GM10248 (cell line): Measurements from ENCODE around the gene KDM3B.

Experiments
- CTCF ChIA-PET: fragments of 300-600 bp; sonication (Branson Sonifier 250); formaldehyde crosslinking; extraction: SDS; loops from one replicate; lab custom pipeline; 2021; ENCODE audit warnings: antibody characterized with exemption; lab: Yijun Ruan, JAX
- POLR2A ChIA-PET: fragments of 350-650 bp; sonication (Branson Sonifier 250); formaldehyde crosslinking; extraction: SDS; loops from one replicate; lab custom pipeline; 2020; ENCODE audit warnings: antibody characterized with exemption; lab: Yijun Ruan, JAX
- DNase-seq: peaks from one replicate; pipeline ENCODE4 v3.0.0; 2012; ENCODE audit errors: extremely low spot score
- TF ChIP-seq, protein P1 (sequence below): IDR thresholded peaks from 2 replicates; pipeline ENCODE4 v1.5.1; 2012; ENCODE audit warnings: mild to moderate bottlenecking, low read depth; ENCODE audit errors: extremely low read depth, missing control alignments, control extremely low read depth

Gene KDM3B

DNA sequence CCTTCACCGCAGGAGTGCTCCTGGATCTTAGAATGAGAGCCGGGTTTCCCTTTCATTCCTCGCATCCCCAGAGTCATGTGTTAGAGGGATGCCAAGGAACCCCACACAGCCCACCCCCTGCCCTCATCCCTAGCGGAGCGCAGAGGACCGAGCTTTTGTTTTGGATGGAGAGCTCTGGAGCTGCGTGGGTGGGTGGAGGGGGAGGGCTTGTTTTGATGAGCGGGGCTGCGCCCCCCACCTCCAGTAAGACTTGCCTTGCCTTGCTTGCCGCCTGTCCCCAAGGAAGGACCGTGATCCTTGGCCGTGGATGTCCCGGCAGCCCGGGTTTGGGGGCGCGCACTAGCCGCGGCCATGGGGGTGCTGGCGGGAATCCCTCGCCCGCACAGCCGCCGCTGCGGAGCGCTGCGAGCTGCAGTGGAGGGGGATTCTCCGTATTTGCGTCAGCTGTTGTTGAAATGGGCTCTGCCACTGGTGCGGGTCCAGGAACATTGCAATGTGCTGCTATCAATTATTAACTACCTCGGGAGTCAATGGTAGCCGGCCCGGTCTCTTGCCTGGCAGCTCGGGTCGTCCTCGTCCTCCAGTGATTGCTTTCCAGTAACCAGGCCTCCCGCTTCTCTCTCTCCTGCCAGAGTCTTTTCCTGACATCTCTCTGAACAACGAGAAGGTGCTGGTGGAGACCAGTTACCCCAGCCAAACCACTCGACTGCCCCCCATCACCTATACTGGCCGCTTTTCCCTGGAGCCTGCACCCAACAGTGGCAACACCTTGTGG lies 113.8 kb downstream of the KDM3B start:
- ChIA-PET CTCF (interaction anchor here (1.0 to 10.3 kb wide), 5 partner anchors 10 to 114 kb away, joined by 3 to 152 read pairs (median 7); partner anchors contain the start of gene KDM3B), POLR2A (interaction anchor here (0.6 to 2.2 kb wide), 23 partner anchors 8 to 1170 kb away, joined by 3 to 16 read pairs (median 7); partner anchors contain the start of genes CDC25C, ETF1, FAM53C and HSPA9)
- DNase-seq = no peak
- TF ChIP-seq, protein P1, sequence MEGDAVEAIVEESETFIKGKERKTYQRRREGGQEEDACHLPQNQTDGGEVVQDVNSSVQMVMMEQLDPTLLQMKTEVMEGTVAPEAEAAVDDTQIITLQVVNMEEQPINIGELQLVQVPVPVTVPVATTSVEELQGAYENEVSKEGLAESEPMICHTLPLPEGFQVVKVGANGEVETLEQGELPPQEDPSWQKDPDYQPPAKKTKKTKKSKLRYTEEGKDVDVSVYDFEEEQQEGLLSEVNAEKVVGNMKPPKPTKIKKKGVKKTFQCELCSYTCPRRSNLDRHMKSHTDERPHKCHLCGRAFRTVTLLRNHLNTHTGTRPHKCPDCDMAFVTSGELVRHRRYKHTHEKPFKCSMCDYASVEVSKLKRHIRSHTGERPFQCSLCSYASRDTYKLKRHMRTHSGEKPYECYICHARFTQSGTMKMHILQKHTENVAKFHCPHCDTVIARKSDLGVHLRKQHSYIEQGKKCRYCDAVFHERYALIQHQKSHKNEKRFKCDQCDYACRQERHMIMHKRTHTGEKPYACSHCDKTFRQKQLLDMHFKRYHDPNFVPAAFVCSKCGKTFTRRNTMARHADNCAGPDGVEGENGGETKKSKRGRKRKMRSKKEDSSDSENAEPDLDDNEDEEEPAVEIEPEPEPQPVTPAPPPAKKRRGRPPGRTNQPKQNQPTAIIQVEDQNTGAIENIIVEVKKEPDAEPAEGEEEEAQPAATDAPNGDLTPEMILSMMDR = no peak

DNA sequence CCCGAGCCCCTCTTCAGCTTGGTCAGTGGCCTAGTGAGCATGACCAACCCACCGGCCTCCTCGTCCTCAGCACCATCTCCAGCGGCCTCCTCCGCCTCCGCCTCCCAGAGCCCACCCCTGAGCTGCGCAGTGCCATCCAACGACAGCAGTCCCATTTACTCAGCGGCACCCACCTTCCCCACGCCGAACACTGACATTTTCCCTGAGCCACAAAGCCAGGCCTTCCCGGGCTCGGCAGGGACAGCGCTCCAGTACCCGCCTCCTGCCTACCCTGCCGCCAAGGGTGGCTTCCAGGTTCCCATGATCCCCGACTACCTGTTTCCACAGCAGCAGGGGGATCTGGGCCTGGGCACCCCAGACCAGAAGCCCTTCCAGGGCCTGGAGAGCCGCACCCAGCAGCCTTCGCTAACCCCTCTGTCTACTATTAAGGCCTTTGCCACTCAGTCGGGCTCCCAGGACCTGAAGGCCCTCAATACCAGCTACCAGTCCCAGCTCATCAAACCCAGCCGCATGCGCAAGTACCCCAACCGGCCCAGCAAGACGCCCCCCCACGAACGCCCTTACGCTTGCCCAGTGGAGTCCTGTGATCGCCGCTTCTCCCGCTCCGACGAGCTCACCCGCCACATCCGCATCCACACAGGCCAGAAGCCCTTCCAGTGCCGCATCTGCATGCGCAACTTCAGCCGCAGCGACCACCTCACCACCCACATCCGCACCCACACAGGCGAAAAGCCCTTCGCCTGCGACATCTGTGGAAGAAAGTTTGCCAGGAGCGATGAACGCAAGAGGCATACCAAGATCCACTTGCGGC lies 114.6 kb downstream of the KDM3B start:
- DNase-seq = no peak
- CTCF ChIA-PET = interaction anchor here (1.0 to 10.3 kb wide), 3 partner anchors 9 to 36 kb away, joined by 3 to 152 read pairs (median 42); no protein-coding TSS in a partner anchor
- POLR2A ChIA-PET = interaction anchor here (1.5 kb wide), 1 partner anchor 9 kb away, joined by 9 read pairs; no protein-coding TSS in a partner anchor
- TF ChIP-seq, protein P1 = no peak

DNA sequence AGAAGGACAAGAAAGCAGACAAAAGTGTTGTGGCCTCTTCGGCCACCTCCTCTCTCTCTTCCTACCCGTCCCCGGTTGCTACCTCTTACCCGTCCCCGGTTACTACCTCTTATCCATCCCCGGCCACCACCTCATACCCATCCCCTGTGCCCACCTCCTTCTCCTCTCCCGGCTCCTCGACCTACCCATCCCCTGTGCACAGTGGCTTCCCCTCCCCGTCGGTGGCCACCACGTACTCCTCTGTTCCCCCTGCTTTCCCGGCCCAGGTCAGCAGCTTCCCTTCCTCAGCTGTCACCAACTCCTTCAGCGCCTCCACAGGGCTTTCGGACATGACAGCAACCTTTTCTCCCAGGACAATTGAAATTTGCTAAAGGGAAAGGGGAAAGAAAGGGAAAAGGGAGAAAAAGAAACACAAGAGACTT lies 115.2 kb downstream of the KDM3B start:
- TF ChIP-seq, protein P1 = no peak
- DNase-seq = no peak
- ChIA-PET CTCF (interaction anchor here (9.3 kb wide), 1 partner anchor 36 kb away, joined by 42 read pairs; no protein-coding TSS in a partner anchor), POLR2A (interaction anchor here (1.5 kb wide), 1 partner anchor 9 kb away, joined by 9 read pairs; no protein-coding TSS in a partner anchor)

DNA sequence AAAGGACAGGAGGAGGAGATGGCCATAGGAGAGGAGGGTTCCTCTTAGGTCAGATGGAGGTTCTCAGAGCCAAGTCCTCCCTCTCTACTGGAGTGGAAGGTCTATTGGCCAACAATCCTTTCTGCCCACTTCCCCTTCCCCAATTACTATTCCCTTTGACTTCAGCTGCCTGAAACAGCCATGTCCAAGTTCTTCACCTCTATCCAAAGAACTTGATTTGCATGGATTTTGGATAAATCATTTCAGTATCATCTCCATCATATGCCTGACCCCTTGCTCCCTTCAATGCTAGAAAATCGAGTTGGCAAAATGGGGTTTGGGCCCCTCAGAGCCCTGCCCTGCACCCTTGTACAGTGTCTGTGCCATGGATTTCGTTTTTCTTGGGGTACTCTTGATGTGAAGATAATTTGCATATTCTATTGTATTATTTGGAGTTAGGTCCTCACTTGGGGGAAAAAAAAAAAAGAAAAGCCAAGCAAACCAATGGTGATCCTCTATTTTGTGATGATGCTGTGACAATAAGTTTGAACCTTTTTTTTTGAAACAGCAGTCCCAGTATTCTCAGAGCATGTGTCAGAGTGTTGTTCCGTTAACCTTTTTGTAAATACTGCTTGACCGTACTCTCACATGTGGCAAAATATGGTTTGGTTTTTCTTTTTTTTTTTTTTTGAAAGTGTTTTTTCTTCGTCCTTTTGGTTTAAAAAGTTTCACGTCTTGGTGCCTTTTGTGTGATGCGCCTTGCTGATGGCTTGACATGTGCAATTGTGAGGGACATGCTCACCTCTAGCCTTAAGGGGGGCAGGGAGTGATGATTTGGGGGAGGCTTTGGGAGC lies 115.9 kb downstream of the KDM3B start:
- no peak for DNase-seq
- ChIA-PET POLR2A (interaction anchor here (1.5 kb wide), 1 partner anchor 10 kb away, joined by 9 read pairs; no protein-coding TSS in a partner anchor), CTCF (interaction anchor here (1.2 to 9.3 kb wide), 2 partner anchors 30 to 35 kb away, joined by 3 to 42 read pairs; no protein-coding TSS in a partner anchor)
- TF ChIP-seq, protein P1 = no peak

DNA sequence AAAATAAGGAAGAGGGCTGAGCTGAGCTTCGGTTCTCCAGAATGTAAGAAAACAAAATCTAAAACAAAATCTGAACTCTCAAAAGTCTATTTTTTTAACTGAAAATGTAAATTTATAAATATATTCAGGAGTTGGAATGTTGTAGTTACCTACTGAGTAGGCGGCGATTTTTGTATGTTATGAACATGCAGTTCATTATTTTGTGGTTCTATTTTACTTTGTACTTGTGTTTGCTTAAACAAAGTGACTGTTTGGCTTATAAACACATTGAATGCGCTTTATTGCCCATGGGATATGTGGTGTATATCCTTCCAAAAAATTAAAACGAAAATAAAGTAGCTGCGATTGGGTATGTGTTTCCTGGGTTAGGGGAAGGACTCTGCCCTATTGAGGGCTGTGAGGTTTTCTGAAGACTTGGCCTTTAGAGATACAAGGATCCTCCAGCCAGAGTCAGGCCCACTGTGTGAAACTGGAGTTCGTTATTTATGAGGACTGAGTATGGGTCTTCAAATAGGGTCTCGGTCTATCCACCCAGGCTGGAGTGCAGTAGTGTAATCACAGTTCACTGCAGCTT lies 116.6 kb downstream of the KDM3B start:
- POLR2A ChIA-PET = interaction anchor here (0.6 kb wide), 1 partner anchor 9 kb away, joined by 4 read pairs; no protein-coding TSS in a partner anchor
- no peak for DNase-seq
- TF ChIP-seq, protein P1 = no peak
- CTCF ChIA-PET = interaction anchor here (1.0 to 9.3 kb wide), 3 partner anchors 10 to 34 kb away, joined by 3 to 42 read pairs (median 3); no protein-coding TSS in a partner anchor
